Adrenal gland (tissue), 12 donors: ENCODE data around the gene MCM7. TPM values are rescaled to one million over a fixed set of nuclear protein-coding genes. Genes with fewer than 3 reads are reported as not detected.

Experiments used
- DNase-seq, 7 donors: peaks; one replicate each; pipeline ENCODE4 v3.0.0-alpha.2; 2019 to 2020
- H3K27ac ChIP-seq, 5 donors: fragments of 200-600 bp; sonication (generic) in 4 of 5; 1 replicate in 3 of 5; 2 replicates in 2 of 5; pipeline versions ENCODE4 v1.5.1 to v1.8.0; 2016 to 2020; ENCODE audit warnings: mild to moderate bottlenecking in 1 of 5
- H3K27me3 ChIP-seq: fragments of 200-600 bp; 2 replicates; pipeline ENCODE4 v1.8.0; 2021
- H3K36me3 ChIP-seq, 2 donors: fragments of 200-600 bp; replicated peaks in 1 of 2; 1 replicate in 1 of 2; 2 replicates in 1 of 2; pipeline versions ENCODE4 v1.5.1 to v1.8.0; 2018 to 2022
- H3K4me1 ChIP-seq, 2 donors: fragments of 200-600 bp; replicated peaks in 1 of 2; 1 replicate in 1 of 2; 2 replicates in 1 of 2; pipeline versions ENCODE4 v1.5.1 to v1.8.0; 2018 to 2021
- H3K4me3 ChIP-seq, 4 donors: fragments of 200-600 bp; sonication (generic) in 3 of 4; one replicate each; pipeline ENCODE4 v1.5.1; 2016 to 2018
- H3K9me3 ChIP-seq, 3 donors: fragments of 200-600 bp; sonication (generic) in 1 of 3; replicated peaks in 1 of 3; 1 replicate in 2 of 3; 2 replicates in 1 of 3; pipeline versions ENCODE4 v1.5.1 to v1.8.0; 2016 to 2021
- POLR2A ChIP-seq, 2 donors: fragments of 450-650 bp; IDR thresholded peaks; one replicate each; pipeline ENCODE4 v1.6.1; 2017; ENCODE audit warnings: antibody characterized with exemption in 2 of 2, mild to moderate bottlenecking in 2 of 2, moderate library complexity in 1 of 2
- WGBS, 4 donors: extraction: QIAGEN DNeasy Blood & Tissue Kit in 2 of 4; methylation state at CpG; one replicate each; pipeline versions ENCODE4 v1.1.5 to v1.1.7; 2013 to 2017; 5-methylcytosine and 5-hydroxymethylcytosine counted together
- intact Hi-C, 2 donors: fragments of 100-400 bp; cut with DNase I; formaldehyde crosslinking; loops; one replicate each; pipeline versions ENCODE4 v1.14.1 to v1.15.0; 2022 to 2023
- polyA plus RNA-seq, 3 donors: library from polyadenylated mRNA; stranded (reverse); fragments of 200-250 nt in 2 of 3; fragments of 350-450 nt in 1 of 3; fragmentation: Illumina TruSeq in 1 of 3; extraction: RNeasy Lipid Tissue Mini Kit (QIAGEN cat#74804) in 1 of 3; gene quantifications; one replicate each; pipeline ENCODE4 v1.2.3, GENCODE V29; 2013 to 2014
- total RNA-seq, 9 donors: library from RNA; depleted of rRNA in 4 of 9; stranded (reverse); fragments of >200 nt in 4 of 9; fragments of 120-200 nt in 1 of 9; fragmentation: NEBNext Ultra II Directional in 1 of 9; extraction: Animal tissue kit (Norgen Biotek cat#: 25700) in 1 of 9; gene quantifications; one replicate each; pipeline versions ENCODE4 v1.1.0 to v1.2.4, GENCODE V29; 2013 to 2023
- TF ChIP-seq, protein P1 (sequence below), 6 experiments: fragments of 450-650 bp in 4 of 6; fragments of 200-600 bp in 2 of 6; sonication (generic) in 1 of 6; IDR thresholded peaks; 1 replicate in 5 of 6; 2 replicates in 1 of 6; pipeline versions ENCODE4 v1.5.1 to v1.8.0; 2016 to 2021; ENCODE audit warnings: antibody characterized with exemption in 6 of 6, mild to moderate bottlenecking in 2 of 6, moderate library complexity in 1 of 6
- donor health status: healthy with polysubstance abuse.
- donor health status: Bipolar disorder and iron deficiency.
- donor health status: DM: yes; HTN: yes; CAD: no.
- donor health status: DM: no; HTN: no; CAD: no.
- donor health status: DM: no; HTN: no; CAD: no.
- donor health status: DM: yes; HTN: yes; CAD: no.

MCM7 gene
- total and polyA plus RNA-seq, 12 donors = 12.2 to 72.3 (median 30.6) TPM

DNA sequence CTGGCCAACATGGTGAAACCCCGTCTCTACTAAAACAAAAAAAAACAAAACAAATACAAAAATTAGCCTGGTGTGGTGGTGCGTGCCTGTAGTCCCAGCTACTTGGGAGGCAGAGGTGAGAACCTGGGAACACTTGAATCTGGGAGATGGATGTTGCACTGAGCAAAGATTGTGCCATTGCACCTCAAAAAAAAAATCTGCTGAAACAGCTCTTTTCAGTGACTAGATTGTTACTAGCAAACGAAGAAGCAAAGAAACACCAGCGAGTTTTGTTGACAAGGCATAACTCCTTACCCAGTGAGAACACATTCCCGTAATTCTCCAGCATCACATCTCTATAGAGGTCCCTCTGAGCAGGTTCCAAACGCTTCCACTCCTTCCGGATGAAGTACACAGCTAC lies 26.4 kb downstream of the MCM7 start:
- no peak for DNase-seq
- intact Hi-C loops = no loop called here
- Histone ChIP-seq H3K27me3 (no peaks in the 10 kb centered on the region), H3K27ac (no peak overlapping the region), H3K4me1 (peaks cover 0 to 5% of the 10 kb centered on the region in 2 donors), H3K9me3 (peaks cover 0 to 19% (median 0%) of the 10 kb centered on the region in 3 donors), H3K4me3 (no peak overlapping the region), H3K36me3 (peaks cover 0 to 84% of the 10 kb centered on the region in 2 donors)
- WGBS, 4 donors = 84 to 96% (median 95%) methylated on average over 7 of the region's 7 CpGs
- TF ChIP-seq, protein P1, sequence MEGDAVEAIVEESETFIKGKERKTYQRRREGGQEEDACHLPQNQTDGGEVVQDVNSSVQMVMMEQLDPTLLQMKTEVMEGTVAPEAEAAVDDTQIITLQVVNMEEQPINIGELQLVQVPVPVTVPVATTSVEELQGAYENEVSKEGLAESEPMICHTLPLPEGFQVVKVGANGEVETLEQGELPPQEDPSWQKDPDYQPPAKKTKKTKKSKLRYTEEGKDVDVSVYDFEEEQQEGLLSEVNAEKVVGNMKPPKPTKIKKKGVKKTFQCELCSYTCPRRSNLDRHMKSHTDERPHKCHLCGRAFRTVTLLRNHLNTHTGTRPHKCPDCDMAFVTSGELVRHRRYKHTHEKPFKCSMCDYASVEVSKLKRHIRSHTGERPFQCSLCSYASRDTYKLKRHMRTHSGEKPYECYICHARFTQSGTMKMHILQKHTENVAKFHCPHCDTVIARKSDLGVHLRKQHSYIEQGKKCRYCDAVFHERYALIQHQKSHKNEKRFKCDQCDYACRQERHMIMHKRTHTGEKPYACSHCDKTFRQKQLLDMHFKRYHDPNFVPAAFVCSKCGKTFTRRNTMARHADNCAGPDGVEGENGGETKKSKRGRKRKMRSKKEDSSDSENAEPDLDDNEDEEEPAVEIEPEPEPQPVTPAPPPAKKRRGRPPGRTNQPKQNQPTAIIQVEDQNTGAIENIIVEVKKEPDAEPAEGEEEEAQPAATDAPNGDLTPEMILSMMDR (IDR thresholded peaks at IDR 0.05) = no peak
- no peak for TF ChIP-seq POLR2A (IDR thresholded peaks at IDR 0.05)

DNA sequence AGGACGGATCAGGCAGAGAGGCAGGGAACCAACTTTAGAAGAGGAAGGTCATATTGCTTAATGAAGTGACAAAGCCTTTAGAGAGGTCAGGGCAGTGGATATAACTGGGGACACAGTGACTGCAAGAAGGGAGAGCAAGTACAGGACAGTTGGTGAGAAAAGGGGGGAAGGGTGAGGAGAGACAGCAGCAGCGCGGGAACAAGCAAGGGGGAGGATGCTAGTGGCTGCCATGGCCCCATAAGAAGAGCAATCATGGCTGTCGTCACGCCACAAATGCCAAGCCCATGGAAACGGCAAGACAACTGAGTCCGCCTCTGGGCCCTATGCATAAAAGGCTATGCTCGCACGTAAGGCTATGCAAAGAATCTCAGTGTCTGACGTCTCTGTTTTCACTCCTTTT lies 28.7 kb downstream of the MCM7 start:
- Histone ChIP-seq H3K4me3 (no peak overlapping the region), H3K27ac (no peak overlapping the region), H3K27me3 (no peaks in the 10 kb centered on the region), H3K4me1 (no peaks in the 10 kb centered on the region), H3K36me3 (peaks cover 0 to 84% of the 10 kb centered on the region in 2 donors), H3K9me3 (peaks cover 0 to 19% (median 0%) of the 10 kb centered on the region in 3 donors)
- no peak for TF ChIP-seq POLR2A (IDR thresholded peaks at IDR 0.05)
- TF ChIP-seq, protein P1 (IDR thresholded peaks at IDR 0.05) = no peak
- WGBS, 4 donors = 94 to 98% (median 97%) methylated on average over 10 of the region's 10 CpGs
- DNase-seq = no peak
- intact Hi-C loops = no loop called here

DNA sequence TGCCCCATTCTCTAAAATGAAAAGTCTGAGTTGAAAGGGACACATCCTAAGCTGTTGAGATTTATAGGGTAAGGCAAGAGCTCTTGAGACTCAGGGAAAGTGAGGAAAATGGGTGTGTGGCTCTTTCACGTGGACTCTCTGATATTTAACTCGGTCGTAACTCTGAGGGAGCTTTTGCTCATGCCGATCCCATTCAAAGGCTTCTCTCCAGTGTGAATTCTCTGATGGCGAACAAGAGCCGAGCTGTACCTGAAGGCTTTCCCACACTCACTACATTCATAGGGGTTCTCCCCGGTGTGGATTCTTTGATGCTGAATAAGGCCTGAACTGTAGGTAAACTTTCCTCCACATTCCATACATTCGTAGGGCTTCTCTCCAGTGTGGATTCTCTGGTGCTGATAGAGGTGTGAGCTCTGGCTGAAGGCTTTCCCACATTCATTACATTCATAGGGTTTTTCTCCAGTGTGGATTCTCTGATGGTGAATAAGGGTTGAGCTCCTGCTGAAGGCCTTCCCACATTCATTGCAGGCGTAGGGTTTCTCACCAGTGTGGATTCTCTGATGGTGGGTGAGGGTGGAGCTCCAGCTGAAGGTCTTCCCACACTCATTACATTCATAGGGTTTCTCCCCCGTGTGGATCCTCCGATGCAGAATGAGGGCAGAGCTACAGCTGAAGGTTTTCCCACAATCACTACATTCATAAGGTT lies 30.0 kb downstream of the MCM7 start:
- Histone ChIP-seq H3K27ac (no peak overlapping the region), H3K9me3 (peaks cover 0 to 19% (median 0%) of the 10 kb centered on the region in 3 donors), H3K4me3 (no peak overlapping the region), H3K4me1 (peaks cover 2 to 5% of the 10 kb centered on the region in 2 donors), H3K27me3 (no peaks in the 10 kb centered on the region), H3K36me3 (peaks cover 0 to 71% of the 10 kb centered on the region in 2 donors)
- intact Hi-C loops = no loop called here
- TF ChIP-seq, protein P1 (IDR thresholded peaks at IDR 0.05) = no peak
- TF ChIP-seq POLR2A (IDR thresholded peaks at IDR 0.05) = no peak
- WGBS, 4 donors = 94 to 99% (median 98%) methylated on average over 11 of the region's 11 CpGs
- DNase-seq = no peak

DNA sequence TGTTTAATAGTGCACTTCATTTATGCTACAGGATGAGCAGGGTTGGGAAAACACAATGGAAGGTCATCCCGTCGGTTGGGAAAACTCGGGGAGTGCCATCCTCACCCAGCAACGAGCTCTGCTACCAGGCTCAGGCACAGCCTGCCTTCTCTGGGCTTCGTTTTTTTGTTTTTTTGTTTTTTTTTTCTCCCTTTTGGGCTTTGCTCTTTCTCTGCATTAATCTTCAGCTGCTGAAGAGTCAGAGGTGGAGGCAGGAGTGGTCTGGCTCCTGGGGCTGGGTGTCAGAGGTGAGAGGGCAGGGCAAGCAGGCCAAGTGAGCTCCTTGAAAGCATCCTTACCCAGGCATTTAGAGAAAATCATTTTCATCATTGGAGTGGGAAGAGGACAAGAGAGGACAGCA lies 31.2 kb downstream of the MCM7 start:
- H3K27me3 ChIP-seq = no peaks in the 10 kb centered on the region
- intact Hi-C loops = no loop called here
- H3K4me3 ChIP-seq = no peak overlapping the region
- peaks cover 6 to 14% of the 10 kb centered on the region in 2 donors for H3K4me1 ChIP-seq
- peaks cover 0 to 59% of the 10 kb centered on the region in 2 donors for H3K36me3 ChIP-seq
- TF ChIP-seq, protein P1 (IDR thresholded peaks at IDR 0.05) = no peak
- TF ChIP-seq POLR2A (IDR thresholded peaks at IDR 0.05) = no peak
- H3K9me3 ChIP-seq = peaks cover 0 to 19% (median 0%) of the 10 kb centered on the region in 3 donors
- H3K27ac ChIP-seq = no peak overlapping the region
- DNase-seq = no peak
- 95 to 99% (median 97%) methylated on average over 5 of the region's 5 CpGs for WGBS, 4 donors
